DMS79 treated with DMSO at 0.1 percent for 48 hours (cell line): ENCODE results near the gene SYNGR1.
A peak's percentile ranks its signal among the peaks of the same experiment; 100 is the strongest.
"Not testable (repeated sequence)": the region's sequence is repeated elsewhere in the genome, so short reads cannot be mapped to it uniquely, and the experiment has no call there.

Source experiments
- DNase-seq: peaks from one replicate; lab custom pipeline; 2025; lab: John Stamatoyannopoulos, UW

Gene SYNGR1

DNA sequence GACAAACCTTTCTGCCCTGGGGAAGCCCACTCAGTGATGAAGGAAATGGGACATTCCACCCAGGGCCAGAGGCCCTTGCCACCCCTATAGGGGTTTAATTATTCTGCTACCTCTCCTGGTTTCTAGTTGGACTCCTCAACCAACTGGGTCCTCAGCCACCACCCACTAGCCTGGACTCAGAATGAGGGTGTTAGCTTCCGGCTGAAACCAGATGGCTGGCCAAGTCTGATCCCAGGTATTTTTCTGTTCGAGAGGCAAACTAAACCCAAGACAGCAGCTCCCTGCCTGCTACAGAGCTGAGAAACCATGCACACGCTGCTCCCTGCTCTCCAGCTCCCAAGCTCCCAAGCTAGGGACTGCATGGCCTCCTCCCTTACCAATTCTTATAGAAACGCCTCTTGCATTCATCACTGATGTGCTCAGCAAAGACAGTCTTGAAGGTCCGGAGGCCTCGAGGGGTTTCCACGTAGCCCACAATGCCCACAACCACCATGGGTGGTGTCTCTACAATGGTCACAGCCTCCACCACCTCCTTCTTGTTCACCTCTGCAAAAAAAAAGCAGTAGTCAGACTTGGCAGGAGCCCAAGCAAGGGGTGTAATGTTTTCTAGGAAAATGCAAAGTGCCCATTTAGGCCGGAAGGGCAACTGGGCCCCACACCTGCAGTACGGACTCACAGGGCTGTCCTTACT lies 32.6 kb upstream of the SYNGR1 start:
- no peak for DNase-seq

DNA sequence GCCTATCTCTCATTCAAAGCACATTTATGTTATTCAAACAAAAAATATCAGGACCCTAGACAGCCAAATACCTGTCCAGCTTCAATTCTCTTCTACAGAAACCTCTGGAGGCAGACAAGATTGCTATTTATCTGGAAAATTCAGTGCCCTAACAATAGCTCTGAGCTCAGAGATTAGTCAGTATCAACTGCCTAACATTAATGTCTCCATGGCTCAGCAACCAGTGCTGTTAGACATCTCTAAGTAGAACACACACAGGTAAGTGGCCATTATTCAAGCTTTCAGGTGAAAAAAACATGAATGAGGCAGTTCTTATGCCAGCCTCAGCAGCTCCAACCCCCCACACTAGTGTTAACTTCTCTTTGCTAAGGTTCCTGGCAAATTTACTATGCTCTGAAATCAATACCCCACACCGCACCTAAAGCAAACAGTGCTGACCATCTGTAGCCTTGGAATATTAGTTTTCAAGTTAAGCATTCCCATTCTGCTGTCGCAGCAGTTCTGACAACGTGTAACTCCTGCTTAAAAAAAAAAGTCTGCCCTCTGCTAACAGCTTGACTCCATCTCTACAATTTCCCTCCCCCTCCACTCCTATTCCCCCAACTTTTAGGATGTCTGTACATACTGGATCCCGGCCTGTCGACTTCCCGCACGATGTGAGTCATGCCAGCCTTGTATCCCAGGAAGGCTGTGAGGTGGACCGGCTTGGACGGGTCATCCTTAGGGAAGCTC lies 31.9 kb upstream of the SYNGR1 start:
- no peak for DNase-seq

- peak; percentile 9 for DNase-seq
These were observed 31.1 kb upstream of the SYNGR1 start for GRCh38 chr22:39318507-39319283.

- DNase-seq, result peak; percentile 87
These were observed 30.3 kb upstream of the SYNGR1 start, which contains the start of gene RPL3 for GRCh38 chr22:39319284-39320022. Gene RPL3 (minus strand): TSS chr22:39319623. CDS start chr22:39319597, 26 bp downstream.

DNA sequence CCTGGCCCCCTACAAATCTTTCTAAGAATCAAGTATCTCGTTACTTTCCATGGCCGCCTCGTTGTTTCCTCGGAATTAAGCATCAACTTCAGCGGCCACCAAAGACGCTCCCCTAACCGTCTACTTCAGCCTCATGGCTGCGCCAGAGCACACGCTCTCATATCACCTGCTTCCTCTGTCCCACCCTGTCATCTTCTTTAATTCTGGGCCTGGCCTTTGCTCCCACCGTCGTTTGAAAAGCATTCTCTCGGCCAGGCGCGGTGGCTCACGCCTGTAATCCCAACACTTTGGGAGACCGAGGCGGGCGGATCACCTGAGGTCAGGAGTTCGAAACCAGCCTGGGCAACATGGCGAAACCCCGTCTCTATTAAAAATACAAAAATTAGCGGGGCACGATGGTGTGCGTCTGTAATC lies 29.2 kb upstream of the SYNGR1 start:
- not testable (repeated sequence) for DNase-seq

DNA sequence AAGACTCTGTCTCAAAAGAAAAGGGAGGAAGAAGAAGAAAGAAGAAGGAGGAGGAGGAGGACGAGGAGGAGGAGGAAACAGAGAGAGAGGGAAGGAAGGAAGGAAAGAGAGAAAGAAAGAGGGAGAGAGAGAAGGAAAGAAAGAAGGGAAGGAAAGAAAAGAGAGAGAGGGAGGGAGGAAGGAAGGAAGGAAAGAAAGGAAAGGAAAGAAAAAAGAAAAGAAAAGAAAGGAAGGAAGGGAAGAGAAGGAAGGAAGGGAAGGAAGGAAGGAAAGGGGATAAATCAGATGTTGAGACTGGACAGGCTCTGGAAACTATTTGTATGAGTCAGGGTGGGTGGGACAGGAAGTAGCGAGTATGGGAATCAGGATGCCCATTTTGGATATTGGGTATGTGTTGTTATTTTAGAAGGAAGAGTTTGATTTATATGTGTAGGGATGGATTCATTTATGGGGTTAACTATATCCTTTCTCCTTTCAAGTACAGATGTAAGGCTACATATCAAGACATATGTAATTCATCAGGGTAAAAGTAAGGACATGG lies 24.3 kb upstream of the SYNGR1 start:
- DNase-seq, result no peak

GRCh38 chr22:39327995-39328754 lies 21.6 kb upstream of the SYNGR1 start:
- DNase-seq, result no peak

- DNase-seq, result not testable (repeated sequence)
These were observed 19.2 kb upstream of the SYNGR1 start for GRCh38 chr22:39330553-39330952.

DNA sequence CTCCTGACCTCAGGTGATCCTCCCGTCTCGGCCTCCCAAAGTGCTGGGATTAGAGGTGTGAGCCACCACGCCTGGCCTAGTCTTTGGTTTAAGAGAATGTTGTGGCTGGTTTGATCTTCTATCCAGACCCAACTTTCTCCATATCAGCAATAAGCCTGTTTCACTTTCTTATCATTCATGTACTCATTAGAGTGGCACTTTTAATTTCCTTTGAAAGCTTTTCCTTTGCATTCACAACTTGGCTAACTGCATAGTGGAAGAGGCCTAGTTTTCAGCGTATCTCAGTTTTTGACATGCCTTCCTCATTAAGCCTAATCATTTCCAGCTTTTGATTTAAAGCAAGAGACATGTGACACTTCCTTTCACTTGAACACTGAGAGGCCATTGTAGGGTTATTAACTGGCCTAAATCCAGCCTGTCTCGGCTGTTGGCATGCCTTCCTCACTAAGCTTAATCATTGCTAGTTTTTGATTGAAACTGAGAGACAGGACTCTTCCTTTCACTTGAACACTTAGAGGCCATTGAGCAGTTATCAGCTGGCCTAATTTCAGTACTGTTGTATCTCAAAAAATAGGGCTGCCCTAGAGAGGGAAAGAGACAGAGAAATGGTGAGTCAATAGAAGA lies 17.2 kb upstream of the SYNGR1 start:
- DNase-seq, result no peak

GRCh38 chr22:39336411-39336810 lies 13.4 kb upstream of the SYNGR1 start:
- DNase-seq, result no peak

DNA sequence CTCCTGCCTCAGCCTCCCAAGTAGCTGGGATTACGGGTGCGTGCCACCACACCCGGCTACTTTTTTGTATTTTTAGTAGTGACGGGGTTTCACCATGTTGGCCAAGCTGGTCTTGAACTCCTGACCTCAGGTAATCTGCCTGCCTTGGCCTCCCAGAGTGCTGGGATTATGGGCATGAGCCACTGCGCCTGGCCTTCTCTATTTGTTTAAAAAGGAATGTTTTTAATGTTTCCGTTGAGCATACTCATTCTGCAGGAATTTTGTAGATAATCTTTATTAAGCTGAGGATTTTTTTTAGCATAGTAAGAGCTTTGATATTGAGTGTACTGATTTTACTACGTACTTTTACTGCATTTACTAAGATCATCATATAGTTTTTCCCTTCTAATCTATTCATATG lies 10.0 kb upstream of the SYNGR1 start:
- not testable (repeated sequence) for DNase-seq

DNA sequence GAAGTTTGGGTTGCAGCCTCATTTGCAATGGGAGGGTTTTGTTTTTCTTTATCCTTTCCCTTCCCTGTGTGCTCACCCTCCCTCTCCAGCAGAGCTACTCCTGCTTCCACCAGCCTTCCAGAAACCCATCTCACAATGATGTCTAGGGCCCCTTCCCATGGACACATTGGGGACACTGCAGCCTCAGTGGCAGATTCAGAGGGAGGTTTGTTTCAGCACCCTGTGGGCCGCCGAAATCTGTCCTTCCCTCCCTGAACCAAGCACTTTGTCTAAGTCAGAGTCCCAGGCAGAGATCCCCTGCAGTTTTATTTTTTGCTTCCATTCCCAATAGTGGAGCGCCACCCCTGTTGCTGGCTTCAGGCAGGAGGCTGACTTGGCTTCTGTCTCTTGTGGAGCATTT lies 8.6 kb upstream of the SYNGR1 start:
- DNase-seq, result no peak

GRCh38 chr22:39343259-39344045 lies 6.3 kb upstream of the SYNGR1 start:
- DNase-seq, result no peak

DNA sequence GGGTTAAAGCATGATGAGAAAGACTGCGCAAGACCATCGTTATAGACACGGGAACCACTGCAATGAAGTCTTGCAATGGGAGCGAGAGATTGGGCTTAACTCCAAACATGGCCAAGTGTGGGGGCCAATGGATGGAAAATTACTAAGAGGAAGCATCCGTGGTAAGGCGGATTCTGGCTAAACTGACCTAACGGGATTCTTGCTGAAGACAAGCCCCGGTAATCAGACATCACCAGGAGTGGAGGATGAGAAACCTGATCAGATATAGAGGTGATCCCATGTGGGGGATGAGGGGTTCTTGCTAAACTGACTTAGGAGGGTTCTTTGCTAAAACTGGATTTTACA lies 5.8 kb upstream of the SYNGR1 start:
- DNase-seq, result no peak

- no peak for DNase-seq
These were observed 4.6 kb upstream of the SYNGR1 start for GRCh38 chr22:39345231-39345630.

GRCh38 chr22:39348909-39349505 lies 784 bp upstream of the SYNGR1 start:
- DNase-seq, result peak; percentile 5

DNA sequence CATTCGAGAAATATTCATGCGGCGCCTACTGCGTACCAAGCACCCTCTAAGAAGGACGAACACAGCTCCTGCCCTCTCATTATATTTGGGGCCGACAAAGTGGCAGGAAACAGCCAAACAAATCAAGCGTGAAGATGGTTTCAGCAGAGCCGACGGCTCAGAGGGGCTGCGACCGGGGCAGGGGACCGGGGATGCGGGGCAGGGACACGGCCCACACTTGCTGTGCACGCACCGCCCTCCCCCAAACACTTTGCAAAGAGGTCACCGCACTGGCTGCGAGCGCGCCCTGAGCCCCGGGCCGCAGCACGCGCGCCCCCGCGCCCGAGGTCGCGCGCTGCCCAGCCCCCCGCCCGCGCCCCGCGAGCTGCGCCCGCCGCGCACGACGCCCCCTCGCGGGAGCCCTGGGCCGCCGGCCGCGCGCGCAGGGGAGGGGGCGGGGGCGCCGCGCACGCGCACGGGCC lies 255 bp upstream of the SYNGR1 start:
- no peak for DNase-seq

DNA sequence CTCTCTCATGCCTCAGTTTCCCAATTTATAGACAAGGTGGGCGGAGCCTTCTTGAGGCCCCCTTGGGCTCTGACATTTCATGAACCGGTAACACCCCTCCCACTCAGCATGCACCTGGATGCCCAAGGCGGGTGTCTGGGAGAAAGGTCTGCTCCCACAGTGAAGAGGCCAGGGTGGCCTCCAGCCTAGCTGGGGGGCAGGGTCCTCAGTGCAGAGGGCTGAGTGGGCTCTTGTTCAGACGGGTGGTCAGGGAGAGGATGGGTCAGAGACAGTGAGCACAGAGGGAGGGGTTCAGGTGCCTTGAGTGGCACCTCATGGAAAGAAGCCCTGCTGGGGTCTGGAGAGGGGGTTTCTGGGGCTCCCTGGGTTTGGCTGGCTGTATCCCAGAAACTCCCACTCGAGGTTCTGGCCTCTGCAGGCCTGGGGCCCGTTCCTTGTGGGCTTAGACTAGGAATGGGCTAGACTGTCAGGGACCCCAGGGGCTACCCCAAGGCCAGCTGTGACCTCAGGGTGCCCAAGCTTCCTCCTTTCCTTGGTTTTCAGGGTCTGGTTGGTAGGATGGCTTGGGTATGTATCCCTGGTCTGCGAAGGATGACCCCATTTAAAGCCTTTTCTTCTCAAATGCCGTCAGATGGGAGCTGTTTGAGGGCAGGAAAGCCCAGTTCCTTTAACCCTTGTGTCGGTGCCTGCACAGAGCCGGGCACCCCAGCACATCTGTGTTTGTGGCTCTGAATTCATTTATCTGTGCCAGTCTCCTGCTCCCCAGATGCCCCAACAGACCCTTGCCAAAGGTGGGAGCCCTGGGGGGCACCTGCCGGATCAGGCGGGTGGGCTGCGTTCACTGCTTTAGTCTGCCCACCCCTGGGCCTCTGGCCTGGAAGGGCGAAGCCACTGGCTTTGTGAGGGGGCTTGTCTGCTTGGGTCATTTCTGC lies 1.2 kb downstream of the SYNGR1 start:
- no peak for DNase-seq
